ENCODE measurements around the gene SGPL1. TPM values are rescaled to one million over a fixed set of nuclear protein-coding genes. Genes with fewer than 3 reads are reported as not detected.

The SGPL1 gene
- total and polyA plus RNA-seq, 2 experiments from 2014 or later, result 12.0 to 42.7 TPM

DNA sequence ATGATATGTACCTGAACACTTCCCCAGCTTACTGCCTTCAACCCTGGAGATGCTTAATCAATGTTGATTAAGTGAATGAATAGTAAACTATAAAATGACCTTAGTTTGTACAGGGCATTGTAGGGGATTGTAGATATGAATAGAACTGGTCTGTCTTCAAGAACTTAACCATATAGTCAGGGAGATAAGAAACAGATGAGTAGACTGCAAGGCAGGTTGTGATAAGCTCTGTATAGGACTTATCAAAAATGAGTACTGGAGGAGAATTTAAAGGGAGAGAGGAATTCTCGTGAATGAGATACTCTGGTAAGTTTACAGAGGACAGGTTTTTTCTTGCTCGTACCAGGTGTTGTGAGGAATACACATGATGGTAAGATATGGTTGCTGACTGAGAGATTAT is 27.6 kb downstream of the SGPL1 start (continued):
- TF ChIP-seq ETS1 (IDR thresholded peaks at IDR 0.05), result no peak

DNA sequence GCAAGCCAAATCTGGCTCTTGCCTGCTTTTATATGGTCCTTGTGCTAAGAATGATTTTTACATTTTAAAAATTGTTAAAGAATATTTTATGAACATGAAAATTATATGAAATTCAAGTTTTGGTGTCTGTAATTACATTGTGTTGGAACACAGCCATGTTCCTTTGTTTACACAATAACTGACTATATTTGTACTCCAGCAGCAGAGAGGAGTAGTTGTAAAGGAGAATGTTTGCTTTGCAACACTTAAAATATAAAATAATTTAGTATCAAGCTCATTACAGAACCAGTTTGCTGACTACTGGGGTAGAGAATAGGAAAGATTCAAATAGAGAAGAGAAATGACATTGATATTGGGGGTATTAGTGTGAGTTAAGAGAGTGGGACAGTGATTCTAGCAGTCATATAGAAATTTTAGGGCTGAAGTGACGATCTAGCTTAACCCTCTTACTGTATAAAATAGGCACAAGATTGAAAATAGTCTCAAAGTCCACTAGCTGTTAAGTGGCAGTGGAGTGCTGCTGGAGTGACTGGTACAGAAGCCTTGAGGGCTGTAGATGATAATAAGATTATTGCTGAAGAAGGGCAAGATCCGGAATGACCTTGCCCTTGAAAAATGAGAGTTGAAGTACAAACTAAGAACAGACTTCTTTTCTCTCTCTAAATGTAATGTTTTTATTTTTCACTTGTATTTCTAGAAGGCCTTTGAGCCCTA is 28.2 kb downstream of the SGPL1 start:
- Histone ChIP-seq H3K27me3 (ENCODE audit: insufficient read depth) (no peaks in the 10 kb centered on the region), H3K4me2 (no peak overlapping the region), H3K27ac (ENCODE audit: low read depth) (no peak overlapping the region), H2AFZ (no peak overlapping the region), H3K9me2 (ENCODE audit: insufficient read depth) (no peaks in the 10 kb centered on the region), H3F3A (replicated peaks; ENCODE audit: low read depth) (no peaks in the 10 kb centered on the region), H3K4me3 (no peak overlapping the region), H4K20me1 (replicated peaks; ENCODE audit: insufficient read depth) (peaks cover 6% of the 10 kb centered on the region), H3K36me3 (ENCODE audit: insufficient read depth) (no peaks in the 10 kb centered on the region), H3K79me2 (replicated peaks; ENCODE audit: insufficient read depth) (peaks cover 48% of the 10 kb centered on the region), H3K4me1 (ENCODE audit: insufficient read depth) (no peaks in the 10 kb centered on the region)
- Mint-ChIP-seq H3K36me3 (ENCODE audit: low read depth) (peaks cover 33% of the 10 kb centered on the region), H3K27me3 (ENCODE audit: insufficient read depth, low read depth, poor library complexity) (peaks cover under 1% of the 10 kb centered on the region), H3K4me1 (no peaks in the 10 kb centered on the region), H3K27ac (peak overlapping the region; percentile 29; the same call in 1 of the 2 replicates), H3K4me3 (no peak overlapping the region), H3K9me3 (no peaks in the 10 kb centered on the region; the same call in 2 of the 3 replicates)
- no peak for ATAC-seq
- DNase-seq (ENCODE audit: low spot score), result no peak
- TF ChIP-seq REST (IDR thresholded peaks at IDR 0.05; ENCODE audit: unreplicated experiment) (no peak), JUNB (IDR thresholded peaks at IDR 0.05; ENCODE audit: unreplicated experiment) (no peak), ZNF114 (CRISPR knock-in tag; IDR thresholded peaks at IDR 0.05) (no peak), CREB1 (CRISPR knock-in tag; IDR thresholded peaks at IDR 0.05; ENCODE audit: low read depth) (no peak), POLR2AphosphoS5 (IDR thresholded peaks at IDR 0.05; ENCODE audit: low read depth) (no peak), NANOG (IDR thresholded peaks at IDR 0.05; ENCODE audit: borderline replicate concordance) (no peak), EZH2phosphoT487 (IDR thresholded peaks at IDR 0.05; ENCODE audit: unreplicated experiment) (no peak), ETS1 (IDR thresholded peaks at IDR 0.05) (no peak)
- TF ChIP-seq, protein P1, sequence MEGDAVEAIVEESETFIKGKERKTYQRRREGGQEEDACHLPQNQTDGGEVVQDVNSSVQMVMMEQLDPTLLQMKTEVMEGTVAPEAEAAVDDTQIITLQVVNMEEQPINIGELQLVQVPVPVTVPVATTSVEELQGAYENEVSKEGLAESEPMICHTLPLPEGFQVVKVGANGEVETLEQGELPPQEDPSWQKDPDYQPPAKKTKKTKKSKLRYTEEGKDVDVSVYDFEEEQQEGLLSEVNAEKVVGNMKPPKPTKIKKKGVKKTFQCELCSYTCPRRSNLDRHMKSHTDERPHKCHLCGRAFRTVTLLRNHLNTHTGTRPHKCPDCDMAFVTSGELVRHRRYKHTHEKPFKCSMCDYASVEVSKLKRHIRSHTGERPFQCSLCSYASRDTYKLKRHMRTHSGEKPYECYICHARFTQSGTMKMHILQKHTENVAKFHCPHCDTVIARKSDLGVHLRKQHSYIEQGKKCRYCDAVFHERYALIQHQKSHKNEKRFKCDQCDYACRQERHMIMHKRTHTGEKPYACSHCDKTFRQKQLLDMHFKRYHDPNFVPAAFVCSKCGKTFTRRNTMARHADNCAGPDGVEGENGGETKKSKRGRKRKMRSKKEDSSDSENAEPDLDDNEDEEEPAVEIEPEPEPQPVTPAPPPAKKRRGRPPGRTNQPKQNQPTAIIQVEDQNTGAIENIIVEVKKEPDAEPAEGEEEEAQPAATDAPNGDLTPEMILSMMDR (conservative IDR thresholded peaks at IDR 0.05; ENCODE audit: low read depth in 2 of 2), result no peak
- TF ChIP-seq, protein P2, sequence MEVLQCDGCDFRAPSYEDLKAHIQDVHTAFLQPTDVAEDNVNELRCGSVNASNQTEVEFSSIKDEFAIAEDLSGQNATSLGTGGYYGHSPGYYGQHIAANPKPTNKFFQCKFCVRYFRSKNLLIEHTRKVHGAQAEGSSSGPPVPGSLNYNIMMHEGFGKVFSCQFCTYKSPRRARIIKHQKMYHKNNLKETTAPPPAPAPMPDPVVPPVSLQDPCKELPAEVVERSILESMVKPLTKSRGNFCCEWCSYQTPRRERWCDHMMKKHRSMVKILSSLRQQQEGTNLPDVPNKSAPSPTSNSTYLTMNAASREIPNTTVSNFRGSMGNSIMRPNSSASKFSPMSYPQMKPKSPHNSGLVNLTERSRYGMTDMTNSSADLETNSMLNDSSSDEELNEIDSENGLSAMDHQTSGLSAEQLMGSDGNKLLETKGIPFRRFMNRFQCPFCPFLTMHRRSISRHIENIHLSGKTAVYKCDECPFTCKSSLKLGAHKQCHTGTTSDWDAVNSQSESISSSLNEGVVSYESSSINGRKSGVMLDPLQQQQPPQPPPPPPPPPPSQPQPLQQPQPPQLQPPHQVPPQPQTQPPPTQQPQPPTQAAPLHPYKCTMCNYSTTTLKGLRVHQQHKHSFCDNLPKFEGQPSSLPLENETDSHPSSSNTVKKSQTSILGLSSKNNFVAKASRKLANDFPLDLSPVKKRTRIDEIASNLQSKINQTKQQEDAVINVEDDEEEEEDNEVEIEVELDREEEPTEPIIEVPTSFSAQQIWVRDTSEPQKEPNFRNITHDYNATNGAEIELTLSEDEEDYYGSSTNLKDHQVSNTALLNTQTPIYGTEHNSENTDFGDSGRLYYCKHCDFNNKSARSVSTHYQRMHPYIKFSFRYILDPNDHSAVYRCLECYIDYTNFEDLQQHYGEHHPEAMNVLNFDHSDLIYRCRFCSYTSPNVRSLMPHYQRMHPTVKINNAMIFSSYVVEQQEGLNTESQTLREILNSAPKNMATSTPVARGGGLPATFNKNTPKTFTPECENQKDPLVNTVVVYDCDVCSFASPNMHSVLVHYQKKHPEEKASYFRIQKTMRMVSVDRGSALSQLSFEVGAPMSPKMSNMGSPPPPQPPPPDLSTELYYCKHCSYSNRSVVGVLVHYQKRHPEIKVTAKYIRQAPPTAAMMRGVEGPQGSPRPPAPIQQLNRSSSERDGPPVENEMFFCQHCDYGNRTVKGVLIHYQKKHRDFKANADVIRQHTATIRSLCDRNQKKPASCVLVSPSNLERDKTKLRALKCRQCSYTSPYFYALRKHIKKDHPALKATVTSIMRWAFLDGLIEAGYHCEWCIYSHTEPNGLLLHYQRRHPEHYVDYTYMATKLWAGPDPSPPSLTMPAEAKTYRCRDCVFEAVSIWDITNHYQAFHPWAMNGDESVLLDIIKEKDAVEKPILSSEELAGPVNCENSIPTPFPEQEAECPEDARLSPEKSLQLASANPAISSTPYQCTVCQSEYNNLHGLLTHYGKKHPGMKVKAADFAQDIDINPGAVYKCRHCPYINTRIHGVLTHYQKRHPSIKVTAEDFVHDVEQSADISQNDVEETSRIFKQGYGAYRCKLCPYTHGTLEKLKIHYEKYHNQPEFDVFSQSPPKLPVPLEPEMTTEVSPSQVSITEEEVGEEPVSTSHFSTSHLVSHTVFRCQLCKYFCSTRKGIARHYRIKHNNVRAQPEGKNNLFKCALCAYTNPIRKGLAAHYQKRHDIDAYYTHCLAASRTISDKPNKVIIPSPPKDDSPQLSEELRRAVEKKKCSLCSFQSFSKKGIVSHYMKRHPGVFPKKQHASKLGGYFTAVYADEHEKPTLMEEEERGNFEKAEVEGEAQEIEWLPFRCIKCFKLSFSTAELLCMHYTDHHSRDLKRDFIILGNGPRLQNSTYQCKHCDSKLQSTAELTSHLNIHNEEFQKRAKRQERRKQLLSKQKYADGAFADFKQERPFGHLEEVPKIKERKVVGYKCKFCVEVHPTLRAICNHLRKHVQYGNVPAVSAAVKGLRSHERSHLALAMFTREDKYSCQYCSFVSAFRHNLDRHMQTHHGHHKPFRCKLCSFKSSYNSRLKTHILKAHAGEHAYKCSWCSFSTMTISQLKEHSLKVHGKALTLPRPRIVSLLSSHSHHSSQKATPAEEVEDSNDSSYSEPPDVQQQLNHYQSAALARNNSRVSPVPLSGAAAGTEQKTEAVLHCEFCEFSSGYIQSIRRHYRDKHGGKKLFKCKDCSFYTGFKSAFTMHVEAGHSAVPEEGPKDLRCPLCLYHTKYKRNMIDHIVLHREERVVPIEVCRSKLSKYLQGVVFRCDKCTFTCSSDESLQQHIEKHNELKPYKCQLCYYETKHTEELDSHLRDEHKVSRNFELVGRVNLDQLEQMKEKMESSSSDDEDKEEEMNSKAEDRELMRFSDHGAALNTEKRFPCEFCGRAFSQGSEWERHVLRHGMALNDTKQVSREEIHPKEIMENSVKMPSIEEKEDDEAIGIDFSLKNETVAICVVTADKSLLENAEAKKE (CRISPR knock-in tag; IDR thresholded peaks at IDR 0.05), result no peak

All from GM23338 (cell line).